ENCODE measurements around the gene GP1BB. TPM values are rescaled to one million over a fixed set of nuclear protein-coding genes. Genes with fewer than 3 reads are reported as not detected.

Gene GP1BB
- total and polyA plus RNA-seq, 12 donors: 0.42 to 29.8 (median 4.7) TPM; not detected in 2

GRCh38 chr22:19764299-19764593, 40.9 kb downstream of the GP1BB start:
- intact Hi-C loops (cut with DNase I): no loop called here
- Histone ChIP-seq H3K4me3 (no peak overlapping the region), H3K9me3 (replicated peaks in 1 of 3) (no peaks in the 10 kb centered on the region), H3K36me3 (replicated peaks in 1 of 2) (no peaks in the 10 kb centered on the region), H3K27me3 (peaks cover 81% of the 10 kb centered on the region), H3K4me1 (replicated peaks in 1 of 2) (peaks cover 6 to 11% of the 10 kb centered on the region in 2 donors), H3K27ac (no peak overlapping the region)
- TF ChIP-seq POLR2A (IDR thresholded peaks at IDR 0.05): no peak
- no peak for TF ChIP-seq CTCF (IDR thresholded peaks at IDR 0.05)
- no peak for DNase-seq
- WGBS, 4 donors: 74 to 88% (median 83%) methylated on average over 4 to 17 of the region's 17 CpGs

GRCh38 chr22:19764636-19765476, 41.5 kb downstream of the GP1BB start:
- no peak for TF ChIP-seq POLR2A (IDR thresholded peaks at IDR 0.05)
- TF ChIP-seq CTCF (IDR thresholded peaks at IDR 0.05): no peak
- H3K4me1 ChIP-seq (replicated peaks in 1 of 2): peaks cover 6 to 11% of the 10 kb centered on the region in 2 donors
- WGBS, 4 donors: 70 to 82% (median 75%) methylated on average over 25 of the region's 25 CpGs

GRCh38 chr22:19765477-19766239, 42.3 kb downstream of the GP1BB start:
- Histone ChIP-seq H3K9me3 (replicated peaks in 1 of 3) (no peaks in the 10 kb centered on the region), H3K36me3 (replicated peaks in 1 of 2) (no peaks in the 10 kb centered on the region), H3K4me1 (replicated peaks in 1 of 2) (peaks cover 6 to 11% of the 10 kb centered on the region in 2 donors), H3K27me3 (peaks cover 85% of the 10 kb centered on the region), H3K4me3 (peak overlapping the region in 1 of 4 donors; percentile 54), H3K27ac (no peak overlapping the region)
- intact Hi-C loops (cut with DNase I): no loop called here
- DNase-seq: peak in 5 of 7 donors; percentile 39 to 65 (median 50)
- 3 to 12% (median 5%) methylated on average over 11 to 83 of the region's 83 CpGs; no CpG with 5 or more reads in 1 of the 4 donors for WGBS, 4 donors
- TF ChIP-seq POLR2A (IDR thresholded peaks at IDR 0.05): no peak
- no peak for TF ChIP-seq CTCF (IDR thresholded peaks at IDR 0.05)

More at GRCh38 chr22:19764636-19765476, 41.5 kb downstream of the GP1BB start:
- H3K27ac ChIP-seq: no peak overlapping the region
- intact Hi-C loops (cut with DNase I): no loop called here
- no peaks in the 10 kb centered on the region for H3K9me3 ChIP-seq (replicated peaks in 1 of 3)
- DNase-seq: no peak
- H3K36me3 ChIP-seq (replicated peaks in 1 of 2): no peaks in the 10 kb centered on the region
- H3K27me3 ChIP-seq: peaks cover 81% of the 10 kb centered on the region
- H3K4me3 ChIP-seq: no peak overlapping the region

- H3K4me3 ChIP-seq: peak overlapping the region in 1 of 4 donors; percentile 54
- WGBS, 4 donors: 1 to 2% methylated on average over 35 to 36 of the region's 36 CpGs; no CpG with 5 or more reads in 2 of the 4 donors
Observed at GRCh38 chr22:19766240-19766510, 42.8 kb downstream of the GP1BB start.

More at GRCh38 chr22:19766240-19766510, 42.8 kb downstream of the GP1BB start:
- intact Hi-C loops (cut with DNase I): no loop called here
- peaks cover 6 to 11% of the 10 kb centered on the region in 2 donors for H3K4me1 ChIP-seq (replicated peaks in 1 of 2)
- H3K36me3 ChIP-seq (replicated peaks in 1 of 2): no peaks in the 10 kb centered on the region
- peaks cover 86% of the 10 kb centered on the region for H3K27me3 ChIP-seq
- no peaks in the 10 kb centered on the region for H3K9me3 ChIP-seq (replicated peaks in 1 of 3)
- no peak for DNase-seq
- TF ChIP-seq CTCF (IDR thresholded peaks at IDR 0.05): no peak
- no peak overlapping the region for H3K27ac ChIP-seq
